ENCODE measurements around the gene PBOV1.

Gene PBOV1
- 0 to 0.07 (median 0) reads per million in 9 experiments for total RNA-seq

GRCh38 chr6:138218449-138218848 lies at the start of gene PBOV1:
Gene PBOV1 (minus strand): TSS chr6:138218491. CDS start chr6:138218395, 96 bp downstream.
- ATAC-seq (replicated peaks) (no peak), DNase-seq (no peak)
- Mint-ChIP-seq H3K36me3 (ENCODE audit: insufficient read depth) (no peaks in the 10 kb centered on the region), H3K9me3 (no peaks in the 10 kb centered on the region), H3K27ac (no peak within 1 kb of the TSS), H3K4me1 (ENCODE audit: low read depth in 2 of 2) (no peaks in the 10 kb centered on the region), H3K27me3 (peaks cover 36 to 51% of the 10 kb centered on the region in 2 donors), H3K4me3 (no peak within 1 kb of the TSS)

GRCh38 chr6:138266095-138266494 lies 47.8 kb upstream of the PBOV1 start:
- Mint-ChIP-seq H3K27ac (no peak overlapping the region), H3K9me3 (no peaks in the 10 kb centered on the region), H3K27me3 (peaks cover 46 to 67% of the 10 kb centered on the region in 2 donors), H3K36me3 (ENCODE audit: insufficient read depth) (no peaks in the 10 kb centered on the region), H3K4me1 (ENCODE audit: low read depth in 2 of 2) (no peaks in the 10 kb centered on the region), H3K4me3 (no peak overlapping the region)
- DNase-seq, result no peak
- ATAC-seq (replicated peaks), result no peak

- Mint-ChIP-seq H3K9me3 (no peaks in the 10 kb centered on the region), H3K27me3 (peaks cover 39 to 61% of the 10 kb centered on the region in 2 donors), H3K4me1 (ENCODE audit: low read depth in 2 of 2) (no peaks in the 10 kb centered on the region), H3K27ac (no peak overlapping the region), H3K4me3 (no peak overlapping the region), H3K36me3 (ENCODE audit: insufficient read depth) (no peaks in the 10 kb centered on the region)
- DNase-seq (no peak), ATAC-seq (replicated peaks) (no peak)
Observed at GRCh38 chr6:138264372-138264880, 46.1 kb upstream of the PBOV1 start.

- H3K9me3 Mint-ChIP-seq, result no peaks in the 10 kb centered on the region
- peaks cover 39 to 61% of the 10 kb centered on the region in 2 donors for H3K27me3 Mint-ChIP-seq
- no peaks in the 10 kb centered on the region for H3K4me1 Mint-ChIP-seq (ENCODE audit: low read depth in 2 of 2)
- ATAC-seq (replicated peaks) (no peak), DNase-seq (no peak)
- no peak overlapping the region for H3K27ac Mint-ChIP-seq
- H3K4me3 Mint-ChIP-seq, result no peak overlapping the region
- H3K36me3 Mint-ChIP-seq (ENCODE audit: insufficient read depth), result no peaks in the 10 kb centered on the region
Observed at GRCh38 chr6:138263963-138264362, 45.7 kb upstream of the PBOV1 start.

- no peaks in the 10 kb centered on the region for H3K4me1 Mint-ChIP-seq (ENCODE audit: low read depth in 2 of 2)
- ATAC-seq (replicated peaks) (no peak), DNase-seq (no peak)
- no peaks in the 10 kb centered on the region for H3K9me3 Mint-ChIP-seq
- no peak overlapping the region for H3K27ac Mint-ChIP-seq
- no peaks in the 10 kb centered on the region for H3K36me3 Mint-ChIP-seq (ENCODE audit: insufficient read depth)
- peaks cover 51 to 78% of the 10 kb centered on the region in 2 donors for H3K27me3 Mint-ChIP-seq
- H3K4me3 Mint-ChIP-seq, result no peak overlapping the region
Observed at GRCh38 chr6:138261116-138261780, 43.0 kb upstream of the PBOV1 start.

- Mint-ChIP-seq H3K36me3 (ENCODE audit: insufficient read depth) (no peaks in the 10 kb centered on the region), H3K9me3 (no peaks in the 10 kb centered on the region), H3K4me3 (no peak overlapping the region), H3K27ac (no peak overlapping the region), H3K27me3 (peaks cover 55 to 76% of the 10 kb centered on the region in 2 donors), H3K4me1 (ENCODE audit: low read depth in 2 of 2) (no peaks in the 10 kb centered on the region)
- DNase-seq, result no peak
- ATAC-seq (replicated peaks), result no peak
Observed at GRCh38 chr6:138258991-138259390, 40.7 kb upstream of the PBOV1 start.

- H3K27ac Mint-ChIP-seq, result no peak overlapping the region
- no peak overlapping the region for H3K4me3 Mint-ChIP-seq
- no peak for DNase-seq
- peaks cover 53 to 75% of the 10 kb centered on the region in 2 donors for H3K27me3 Mint-ChIP-seq
- H3K9me3 Mint-ChIP-seq, result no peaks in the 10 kb centered on the region
- H3K36me3 Mint-ChIP-seq (ENCODE audit: insufficient read depth), result no peaks in the 10 kb centered on the region
- no peak for ATAC-seq (replicated peaks)
- no peaks in the 10 kb centered on the region for H3K4me1 Mint-ChIP-seq (ENCODE audit: low read depth in 2 of 2)
Observed at GRCh38 chr6:138258197-138258596, 39.9 kb upstream of the PBOV1 start.

- Mint-ChIP-seq H3K36me3 (ENCODE audit: insufficient read depth) (no peaks in the 10 kb centered on the region), H3K27me3 (peaks cover 47 to 69% of the 10 kb centered on the region in 2 donors), H3K27ac (no peak overlapping the region), H3K9me3 (no peaks in the 10 kb centered on the region), H3K4me1 (ENCODE audit: low read depth in 2 of 2) (no peaks in the 10 kb centered on the region), H3K4me3 (no peak overlapping the region)
- DNase-seq (no peak), ATAC-seq (replicated peaks) (no peak)
Observed at GRCh38 chr6:138257638-138258040, 39.3 kb upstream of the PBOV1 start.

GRCh38 chr6:138255443-138255842 lies 37.2 kb upstream of the PBOV1 start:
- H3K4me1 Mint-ChIP-seq (ENCODE audit: low read depth in 2 of 2), result no peaks in the 10 kb centered on the region
- DNase-seq (no peak), ATAC-seq (replicated peaks) (no peak)
- no peaks in the 10 kb centered on the region for H3K9me3 Mint-ChIP-seq
- H3K4me3 Mint-ChIP-seq, result no peak overlapping the region
- H3K27me3 Mint-ChIP-seq, result peaks cover 42 to 63% of the 10 kb centered on the region in 2 donors
- no peak overlapping the region for H3K27ac Mint-ChIP-seq
- H3K36me3 Mint-ChIP-seq (ENCODE audit: insufficient read depth), result no peaks in the 10 kb centered on the region

GRCh38 chr6:138253731-138254130 lies 35.4 kb upstream of the PBOV1 start:
- H3K36me3 Mint-ChIP-seq (ENCODE audit: insufficient read depth), result no peaks in the 10 kb centered on the region
- H3K27ac Mint-ChIP-seq, result no peak overlapping the region
- H3K4me3 Mint-ChIP-seq, result no peak overlapping the region
- DNase-seq (no peak), ATAC-seq (replicated peaks) (no peak)
- H3K4me1 Mint-ChIP-seq (ENCODE audit: low read depth in 2 of 2), result no peaks in the 10 kb centered on the region
- no peaks in the 10 kb centered on the region for H3K9me3 Mint-ChIP-seq
- H3K27me3 Mint-ChIP-seq, result peaks cover 33 to 46% of the 10 kb centered on the region in 2 donors

- Mint-ChIP-seq H3K27me3 (peaks cover 22 to 27% of the 10 kb centered on the region in 2 donors), H3K36me3 (ENCODE audit: insufficient read depth) (no peaks in the 10 kb centered on the region), H3K9me3 (no peaks in the 10 kb centered on the region), H3K27ac (no peak overlapping the region), H3K4me1 (ENCODE audit: low read depth in 2 of 2) (no peaks in the 10 kb centered on the region), H3K4me3 (no peak overlapping the region)
- no peak for ATAC-seq (replicated peaks)
- no peak for DNase-seq
Observed at GRCh38 chr6:138250513-138251247, 32.4 kb upstream of the PBOV1 start.

GRCh38 chr6:138250053-138250452 lies 31.8 kb upstream of the PBOV1 start:
- no peak overlapping the region for H3K4me3 Mint-ChIP-seq
- DNase-seq, result no peak
- peaks cover 16 to 21% of the 10 kb centered on the region in 2 donors for H3K27me3 Mint-ChIP-seq
- no peak for ATAC-seq (replicated peaks)
- no peak overlapping the region for H3K27ac Mint-ChIP-seq
- no peaks in the 10 kb centered on the region for H3K36me3 Mint-ChIP-seq (ENCODE audit: insufficient read depth)
- H3K4me1 Mint-ChIP-seq (ENCODE audit: low read depth in 2 of 2), result no peaks in the 10 kb centered on the region
- H3K9me3 Mint-ChIP-seq, result no peaks in the 10 kb centered on the region

GRCh38 chr6:138248878-138249277 lies 30.6 kb upstream of the PBOV1 start:
- Mint-ChIP-seq H3K27ac (no peak overlapping the region), H3K4me1 (ENCODE audit: low read depth in 2 of 2) (no peaks in the 10 kb centered on the region), H3K9me3 (no peaks in the 10 kb centered on the region), H3K4me3 (no peak overlapping the region), H3K36me3 (ENCODE audit: insufficient read depth) (no peaks in the 10 kb centered on the region), H3K27me3 (peaks cover 16 to 18% of the 10 kb centered on the region in 2 donors)
- ATAC-seq (replicated peaks), result no peak
- DNase-seq, result no peak

- Mint-ChIP-seq H3K4me3 (no peak overlapping the region), H3K27ac (no peak overlapping the region), H3K9me3 (no peaks in the 10 kb centered on the region), H3K4me1 (ENCODE audit: low read depth in 2 of 2) (no peaks in the 10 kb centered on the region), H3K36me3 (ENCODE audit: insufficient read depth) (no peaks in the 10 kb centered on the region), H3K27me3 (peaks cover 13 to 22% of the 10 kb centered on the region in 2 donors)
- DNase-seq (no peak), ATAC-seq (replicated peaks) (no peak)
Observed at GRCh38 chr6:138248011-138248410, 29.7 kb upstream of the PBOV1 start.

Measured in effector memory CD8-positive, alpha-beta T cell (primary cell).